Upper lobe of right lung (tissue), 1 donor: ENCODE results near the gene TTC31. TPM values are rescaled to one million over a fixed set of nuclear protein-coding genes. Genes with fewer than 3 reads are reported as not detected.
A peak's percentile ranks its signal among the peaks of the same experiment; 100 is the strongest.

Source experiments
- ATAC-seq: fragments of 200-7000 bp; cut with Tn5 transposase; one replicate; pipeline ENCODE4 v1.9.1; 2020; ENCODE audit warnings: mild to moderate bottlenecking, moderate library complexity
- DNase-seq: peaks from one replicate; pipeline ENCODE4 v3.0.0-alpha.2; 2020
- H3K27ac ChIP-seq: fragments of 200-600 bp; one replicate; pipeline ENCODE4 v1.8.0; 2022
- H3K27me3 ChIP-seq: fragments of 200-600 bp; one replicate; pipeline ENCODE4 v1.8.0; 2022; ENCODE audit warnings: mild to moderate bottlenecking
- H3K36me3 ChIP-seq: fragments of 200-600 bp; one replicate; pipeline ENCODE4 v1.8.0; 2022
- H3K4me1 ChIP-seq: fragments of 200-600 bp; one replicate; pipeline ENCODE4 v1.8.0; 2022
- H3K4me3 ChIP-seq: fragments of 200-600 bp; one replicate; pipeline ENCODE4 v1.8.0; 2022; ENCODE audit warnings: mild to moderate bottlenecking
- H3K9me3 ChIP-seq: fragments of 200-600 bp; one replicate; pipeline ENCODE4 v1.8.0; 2022
- CTCF ChIP-seq: fragments of 200-600 bp; IDR thresholded peaks from one replicate; pipeline ENCODE4 v1.8.0; 2022; ENCODE audit warnings: antibody characterized with exemption
- intact Hi-C: fragments of 100-400 bp; cut with DNase I; formaldehyde crosslinking; loops from one replicate; pipeline ENCODE4 v1.11.0; 2022
- total RNA-seq: library from RNA; stranded (reverse); fragmentation: NEBNext Ultra II Directional; extraction: Animal tissue kit (Norgen Biotek cat#: 25700); gene quantifications from one replicate; pipeline ENCODE4 v1.2.1, GENCODE V29; 2021
- donor health status: DM: no; HTN: yes; CAD: no; lungs with severe emphysema.

TTC31 gene
- total RNA-seq, 1 donor from 2014 or later = 23.4 TPM

GRCh38 chr2:74501335-74502071 lies 18.6 kb downstream of the TTC31 start:
- intact Hi-C loops = no loop called here
- DNase-seq (no peak), ATAC-seq (no peak)
- Histone ChIP-seq H3K27me3 (peaks cover 41% of the 10 kb centered on the region), H3K9me3 (no peaks in the 10 kb centered on the region), H3K4me1 (peaks cover 54% of the 10 kb centered on the region), H3K36me3 (peaks cover 14% of the 10 kb centered on the region), H3K27ac (no peak overlapping the region), H3K4me3 (no peak overlapping the region)
- TF ChIP-seq CTCF = no peak

DNA sequence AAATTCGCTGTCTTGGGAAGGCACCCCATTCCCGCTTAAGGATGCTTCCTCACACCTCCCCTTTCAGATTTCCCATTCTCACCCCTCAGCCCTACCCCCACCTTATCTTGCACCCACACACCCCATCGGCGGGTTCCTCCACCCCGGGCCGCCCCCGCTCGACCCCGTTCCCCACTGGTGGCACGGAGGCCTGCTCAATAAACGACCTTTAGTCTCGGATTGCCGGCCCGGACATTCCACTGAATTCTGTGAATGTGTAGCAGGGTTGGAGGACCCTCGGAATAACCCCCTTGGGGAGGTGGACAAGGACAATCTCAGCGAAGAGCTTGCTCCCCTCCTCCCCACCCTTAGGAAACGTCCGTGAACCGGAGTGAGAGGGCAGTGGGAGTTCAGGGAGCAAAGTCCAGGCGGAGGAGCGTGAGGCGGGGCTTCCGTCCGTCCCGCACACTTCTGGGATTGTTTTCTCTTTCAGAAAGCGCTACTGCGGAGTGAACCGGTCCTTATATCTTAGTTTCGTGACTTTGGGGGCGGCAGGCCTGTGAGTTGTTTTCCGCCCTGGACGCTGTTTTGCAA lies 19.4 kb downstream of the TTC31 start:
- peak overlapping the region; percentile 89 for H3K27ac ChIP-seq
- H3K27me3 ChIP-seq = peaks cover 38% of the 10 kb centered on the region

DNA sequence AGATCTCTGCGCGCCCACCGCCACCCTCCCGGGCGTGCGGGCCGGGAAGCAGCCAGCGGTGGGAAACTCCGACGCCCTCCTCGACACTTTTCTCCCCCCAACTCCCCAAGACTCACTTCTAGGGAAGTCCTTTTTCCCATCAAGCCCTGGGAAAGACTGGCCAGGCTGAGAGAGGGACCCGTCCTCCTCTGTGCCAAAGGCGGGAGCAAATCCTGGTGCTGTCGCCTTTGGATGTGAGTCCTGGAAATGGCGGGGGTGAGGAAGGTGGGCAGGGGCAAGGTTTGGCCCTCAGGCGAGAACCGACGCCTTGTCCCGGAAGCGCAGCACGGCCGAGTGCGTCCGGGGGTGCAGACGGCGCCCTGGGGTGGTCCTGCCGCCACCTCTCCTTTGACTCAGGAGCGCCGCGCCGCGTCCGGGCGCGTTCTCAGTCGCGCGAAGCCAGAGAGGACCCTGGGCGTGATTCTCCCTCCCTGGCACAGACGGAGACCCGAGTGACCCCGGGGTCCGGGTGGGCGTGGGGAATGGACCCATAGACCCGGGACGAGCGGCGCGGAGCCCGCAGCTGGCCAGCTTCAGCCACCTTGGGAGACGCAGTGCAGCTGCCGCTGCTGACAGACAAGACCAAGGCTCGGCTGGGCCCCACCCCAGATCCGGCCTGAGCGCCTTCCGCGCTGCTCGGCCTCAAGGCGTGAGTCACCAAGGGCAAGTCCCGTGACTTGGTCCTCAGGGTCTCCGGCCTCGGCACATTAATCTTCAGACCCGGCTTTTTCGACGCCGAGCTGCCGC lies 20.0 kb downstream of the TTC31 start:
- Histone ChIP-seq H3K27ac (peak overlapping the region; percentile 89), H3K9me3 (no peaks in the 10 kb centered on the region), H3K27me3 (peaks cover 32% of the 10 kb centered on the region), H3K36me3 (peaks cover 14% of the 10 kb centered on the region), H3K4me3 (peak overlapping the region; percentile 68), H3K4me1 (peaks cover 55% of the 10 kb centered on the region)
- ATAC-seq = peak; percentile 69
- peak; percentile 92 for DNase-seq
- peak; percentile 33 for TF ChIP-seq CTCF
- intact Hi-C loops = no loop called here

More for the DNA sequence above, 19.4 kb downstream of the TTC31 start:
- intact Hi-C loops = no loop called here
- peaks cover 14% of the 10 kb centered on the region for H3K36me3 ChIP-seq
- no peaks in the 10 kb centered on the region for H3K9me3 ChIP-seq
- TF ChIP-seq CTCF = no peak
- DNase-seq = no peak
- H3K4me3 ChIP-seq = peak overlapping the region; percentile 68
- ATAC-seq = no peak
- H3K4me1 ChIP-seq = peaks cover 58% of the 10 kb centered on the region

GRCh38 chr2:74503506-74504475 lies 20.9 kb downstream of the TTC31 start:
- Histone ChIP-seq H3K27me3 (peaks cover 23% of the 10 kb centered on the region), H3K4me1 (peaks cover 50% of the 10 kb centered on the region), H3K36me3 (peaks cover 14% of the 10 kb centered on the region), H3K4me3 (peak overlapping the region; percentile 68), H3K9me3 (no peaks in the 10 kb centered on the region), H3K27ac (peak overlapping the region; percentile 89)
- TF ChIP-seq CTCF = no peak
- intact Hi-C loops = no loop called here
- ATAC-seq (no peak), DNase-seq (no peak)

DNA sequence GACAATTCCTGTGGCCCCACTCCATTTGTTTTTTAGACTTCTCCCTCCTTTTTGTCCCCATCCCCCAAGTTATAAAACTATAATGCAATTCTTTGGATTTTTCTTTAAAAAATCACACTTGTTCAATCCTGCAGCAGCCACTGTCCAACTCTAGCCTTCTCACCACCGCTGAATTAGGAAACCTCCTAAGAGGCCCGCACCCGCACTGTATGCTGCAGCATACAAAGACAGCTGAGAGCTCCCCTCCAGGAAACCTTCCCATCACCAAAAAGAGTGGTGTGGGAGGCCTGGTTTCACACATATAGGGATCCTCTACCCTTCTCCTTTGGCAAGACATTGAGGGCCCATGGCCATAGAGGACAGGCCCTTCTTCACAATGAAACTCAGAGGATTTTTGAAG lies 21.7 kb downstream of the TTC31 start:
- intact Hi-C loops = no loop called here
- Histone ChIP-seq H3K36me3 (peaks cover 14% of the 10 kb centered on the region), H3K27me3 (peaks cover 15% of the 10 kb centered on the region), H3K4me1 (peaks cover 42% of the 10 kb centered on the region), H3K9me3 (no peaks in the 10 kb centered on the region), H3K27ac (no peak overlapping the region), H3K4me3 (no peak overlapping the region)
- no peak for DNase-seq
- ATAC-seq = no peak
- TF ChIP-seq CTCF = no peak
